Hepatocyte (in vitro differentiated cells): Measurements from ENCODE around the gene RIPOR2.

Experiments used
- EZH2 ChIP-seq: fragments of 200-600 bp; sonication (generic); IDR thresholded peaks from 2 replicates; pipeline ENCODE4 v1.6.1; 2016; ENCODE audit warnings: antibody characterized with exemption, mild to moderate bottlenecking, borderline replicate concordance
- TF ChIP-seq, protein P1 (sequence below): fragments of 200-600 bp; sonication (generic); IDR thresholded peaks from 2 replicates; pipeline ENCODE4 v1.5.1; 2016; ENCODE audit warnings: antibody characterized with exemption, mild to moderate bottlenecking; ENCODE audit not compliant: poor library complexity

DNA sequence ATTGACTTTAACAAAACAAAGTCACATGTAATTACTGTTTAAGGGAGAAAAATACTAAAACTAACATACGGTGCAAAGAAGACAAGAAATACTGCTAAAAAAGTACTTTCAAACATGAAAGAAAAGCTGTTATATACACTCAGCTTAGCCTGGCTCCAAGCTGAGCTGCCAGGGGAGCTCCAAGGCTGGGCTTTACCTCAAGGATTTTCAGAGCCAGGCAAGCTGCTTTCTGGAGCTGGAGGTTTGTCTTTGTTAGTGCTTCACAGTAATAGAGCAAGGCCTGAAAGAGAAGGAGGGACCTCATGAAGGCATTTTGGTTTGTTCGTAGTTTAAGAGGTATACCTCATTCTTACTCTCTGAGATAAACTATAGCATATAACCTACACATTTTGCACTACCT is 117.4 kb downstream of the RIPOR2 start:
- TF ChIP-seq, protein P1, sequence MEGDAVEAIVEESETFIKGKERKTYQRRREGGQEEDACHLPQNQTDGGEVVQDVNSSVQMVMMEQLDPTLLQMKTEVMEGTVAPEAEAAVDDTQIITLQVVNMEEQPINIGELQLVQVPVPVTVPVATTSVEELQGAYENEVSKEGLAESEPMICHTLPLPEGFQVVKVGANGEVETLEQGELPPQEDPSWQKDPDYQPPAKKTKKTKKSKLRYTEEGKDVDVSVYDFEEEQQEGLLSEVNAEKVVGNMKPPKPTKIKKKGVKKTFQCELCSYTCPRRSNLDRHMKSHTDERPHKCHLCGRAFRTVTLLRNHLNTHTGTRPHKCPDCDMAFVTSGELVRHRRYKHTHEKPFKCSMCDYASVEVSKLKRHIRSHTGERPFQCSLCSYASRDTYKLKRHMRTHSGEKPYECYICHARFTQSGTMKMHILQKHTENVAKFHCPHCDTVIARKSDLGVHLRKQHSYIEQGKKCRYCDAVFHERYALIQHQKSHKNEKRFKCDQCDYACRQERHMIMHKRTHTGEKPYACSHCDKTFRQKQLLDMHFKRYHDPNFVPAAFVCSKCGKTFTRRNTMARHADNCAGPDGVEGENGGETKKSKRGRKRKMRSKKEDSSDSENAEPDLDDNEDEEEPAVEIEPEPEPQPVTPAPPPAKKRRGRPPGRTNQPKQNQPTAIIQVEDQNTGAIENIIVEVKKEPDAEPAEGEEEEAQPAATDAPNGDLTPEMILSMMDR = no peak
- no peak for TF ChIP-seq EZH2
